Activated CD4-positive, alpha-beta T cell treated with anti-CD3 and anti-CD28 coated beads, Interleukin-2, amount 50 U/mL, for 1 hour (primary cell): Measurements from ENCODE around the gene GPC6.

Experiments
- DNase-seq: peaks from one replicate; pipeline ENCODE4 v3.0.0-alpha.2; 2020

Gene GPC6

DNA sequence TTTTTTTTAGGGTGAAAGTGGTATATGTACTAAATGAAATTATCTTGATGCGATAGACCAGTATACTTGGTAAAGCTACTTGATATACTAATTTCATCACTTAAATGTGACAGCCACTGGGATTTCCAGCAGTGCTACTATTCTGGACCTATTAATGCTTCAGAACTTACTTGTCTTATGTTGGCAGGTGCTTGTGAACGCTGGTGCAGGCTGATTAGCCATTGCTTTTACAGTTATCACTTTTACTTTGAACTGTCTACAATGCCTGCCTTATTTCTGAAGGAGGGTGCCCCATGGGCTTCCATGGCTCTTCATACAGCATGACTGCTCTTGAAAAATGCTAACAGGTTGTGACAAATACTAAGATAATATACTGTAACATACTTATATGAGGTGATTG is 294.7 kb downstream of the GPC6 start:
- DNase-seq: no peak

DNA sequence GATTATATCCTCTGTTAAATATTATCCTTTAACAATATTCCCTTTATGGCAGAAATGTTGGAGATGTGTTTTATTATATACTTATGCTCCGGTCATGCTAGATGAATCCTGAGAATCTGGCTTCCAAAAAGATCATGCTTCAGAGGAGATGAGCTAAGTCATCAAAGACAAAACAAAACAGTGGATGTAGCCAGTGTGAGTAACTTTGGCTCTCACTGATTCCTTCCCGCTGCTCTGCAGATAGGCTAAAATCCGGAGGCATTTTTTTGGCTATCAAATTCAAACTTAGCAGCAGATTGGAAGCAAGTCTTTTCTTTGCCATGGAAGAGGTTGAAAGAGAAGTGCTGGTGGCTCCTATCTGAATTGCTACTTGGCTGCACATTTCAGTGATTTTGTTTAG is 295.9 kb downstream of the GPC6 start:
- DNase-seq: no peak

- no peak for DNase-seq
Measured at GRCh38 chr13:93525087-93525486, 298.5 kb downstream of the GPC6 start.

GRCh38 chr13:93527748-93528297 is 301.2 kb downstream of the GPC6 start:
- DNase-seq: no peak

- DNase-seq: no peak
Measured at GRCh38 chr13:93529961-93530360, 303.4 kb downstream of the GPC6 start.

GRCh38 chr13:93534181-93534700 is 307.6 kb downstream of the GPC6 start:
- DNase-seq: no peak

DNA sequence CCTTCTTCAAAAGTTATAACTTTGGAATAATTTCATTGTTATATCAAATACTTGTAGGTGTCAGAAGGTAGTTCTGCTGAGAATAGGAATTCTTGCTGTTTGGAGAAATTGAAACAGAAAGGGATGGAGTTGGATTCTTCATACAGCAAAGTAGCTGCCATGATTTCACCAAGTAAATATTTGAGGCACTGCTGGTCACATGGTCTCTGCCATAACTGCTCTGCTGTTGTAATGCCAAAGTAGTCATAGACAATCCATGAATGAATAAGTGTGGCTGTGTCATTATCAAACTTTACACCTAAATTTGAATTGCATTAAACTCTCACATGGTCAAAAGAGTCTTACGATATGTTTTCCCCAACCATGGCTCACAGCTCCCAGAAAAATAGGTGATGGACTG is 308.6 kb downstream of the GPC6 start:
- no peak for DNase-seq

DNA sequence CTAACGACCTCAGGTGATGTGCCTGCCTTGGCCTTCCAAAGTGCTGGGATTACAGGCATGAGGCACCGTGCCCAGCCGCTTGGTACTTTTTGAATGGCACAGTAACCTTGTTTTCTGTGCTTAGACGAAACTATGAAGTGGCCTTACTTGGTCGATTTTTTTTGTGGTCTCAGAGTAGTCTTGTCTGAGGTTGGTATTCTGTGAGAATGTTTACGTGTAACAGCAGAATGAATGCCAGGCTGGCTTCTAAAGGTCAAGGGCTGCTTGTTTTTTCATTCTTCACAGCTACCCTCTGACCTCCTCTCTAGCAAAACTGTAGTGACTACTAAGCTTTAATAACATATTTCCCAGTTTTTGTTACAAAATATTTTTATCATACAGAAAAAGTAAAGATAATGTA is 313.3 kb downstream of the GPC6 start:
- DNase-seq: no peak

- DNase-seq: no peak
Measured at GRCh38 chr13:93547886-93548285, 321.3 kb downstream of the GPC6 start.

GRCh38 chr13:93549326-93550005 is 322.9 kb downstream of the GPC6 start:
- no peak for DNase-seq

DNA sequence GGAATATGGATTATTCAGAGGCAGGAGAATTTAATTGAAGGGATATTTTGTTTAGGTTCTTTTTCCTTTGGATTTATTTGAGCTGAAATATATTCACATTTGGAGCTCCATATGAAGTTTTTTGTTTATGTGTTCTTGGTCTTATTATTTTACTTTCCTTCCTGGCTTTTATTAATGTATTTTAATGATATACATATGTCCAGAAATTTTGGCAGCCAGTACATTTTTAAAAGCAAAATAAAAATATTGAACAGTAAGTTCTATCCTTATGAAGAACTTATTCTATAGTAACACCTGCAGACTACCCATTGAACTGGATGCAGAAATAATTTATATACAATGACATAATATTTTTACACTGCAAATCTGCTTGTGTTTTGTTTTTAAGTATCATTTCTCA is 323.6 kb downstream of the GPC6 start:
- DNase-seq: no peak

- no peak for DNase-seq
Measured at GRCh38 chr13:93552596-93552995, 326.0 kb downstream of the GPC6 start.

- DNase-seq: no peak
Measured at GRCh38 chr13:93554514-93554913, 327.9 kb downstream of the GPC6 start.

DNA sequence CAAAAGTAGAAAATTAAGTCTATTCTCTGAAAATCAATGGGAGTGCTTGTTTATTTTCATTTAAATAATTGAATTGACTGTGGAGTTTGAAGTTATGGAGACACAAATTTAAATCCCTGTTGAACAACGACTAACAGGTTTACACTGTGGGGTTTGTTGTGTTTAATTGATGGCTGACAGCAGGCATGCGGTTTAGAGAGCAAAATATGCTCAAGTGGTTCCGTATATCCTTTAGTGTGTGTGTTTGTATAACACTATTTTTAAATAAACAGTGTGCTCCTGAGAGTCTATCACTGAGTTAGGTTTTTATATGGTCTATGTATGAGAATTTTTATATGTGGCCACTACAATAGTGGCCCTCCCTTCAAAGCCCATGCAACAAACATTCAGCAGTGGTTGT is 332.0 kb downstream of the GPC6 start:
- no peak for DNase-seq

DNA sequence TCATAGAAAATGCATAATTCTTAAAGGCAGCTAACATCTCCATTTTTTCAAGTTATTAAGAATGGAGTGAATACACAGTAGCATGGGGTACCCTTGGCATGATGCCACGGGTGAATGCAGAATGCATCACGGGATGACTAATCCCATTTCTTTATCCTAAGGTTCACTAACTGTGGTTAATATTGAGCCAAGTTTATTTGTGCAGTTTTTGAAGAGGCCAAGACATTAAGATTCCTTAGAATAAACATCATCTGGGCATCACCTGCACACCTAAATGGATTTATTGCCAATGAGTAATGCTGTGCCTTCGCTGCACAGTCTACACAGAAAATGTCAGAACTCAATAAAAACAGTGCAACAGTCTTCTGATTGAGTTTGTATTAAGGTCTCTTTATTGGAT is 333.1 kb downstream of the GPC6 start:
- no peak for DNase-seq

DNA sequence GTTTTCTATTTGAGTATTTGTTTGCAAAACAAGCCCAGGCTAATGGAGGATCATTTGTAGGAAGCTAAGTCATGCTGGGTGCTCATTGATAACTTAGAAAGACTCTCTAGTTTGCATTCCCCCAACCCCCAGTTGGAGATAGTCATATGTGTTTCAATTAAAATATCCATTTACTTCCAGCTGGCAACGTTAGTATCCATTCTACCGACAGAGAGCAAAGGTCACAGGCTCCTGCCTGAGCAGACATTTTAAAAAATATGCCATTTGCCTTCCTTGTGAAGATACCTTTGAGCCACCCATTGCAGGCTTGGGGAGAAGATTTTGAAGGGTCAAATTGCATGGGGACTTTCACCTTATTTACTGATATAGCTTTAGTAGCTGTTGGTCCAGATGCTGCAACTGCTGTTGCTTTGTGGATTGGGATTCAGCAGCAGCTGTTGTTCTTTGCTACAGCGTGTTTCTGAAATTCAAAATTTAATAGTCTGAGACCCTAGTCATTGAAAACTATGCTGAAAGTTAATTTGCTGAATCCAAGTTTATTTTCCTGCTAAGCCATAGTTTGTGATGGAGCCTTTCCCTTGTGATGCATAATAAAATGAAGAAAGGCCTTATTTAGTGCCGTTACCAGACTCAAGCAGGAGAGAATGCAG is 335.1 kb downstream of the GPC6 start:
- no peak for DNase-seq

DNA sequence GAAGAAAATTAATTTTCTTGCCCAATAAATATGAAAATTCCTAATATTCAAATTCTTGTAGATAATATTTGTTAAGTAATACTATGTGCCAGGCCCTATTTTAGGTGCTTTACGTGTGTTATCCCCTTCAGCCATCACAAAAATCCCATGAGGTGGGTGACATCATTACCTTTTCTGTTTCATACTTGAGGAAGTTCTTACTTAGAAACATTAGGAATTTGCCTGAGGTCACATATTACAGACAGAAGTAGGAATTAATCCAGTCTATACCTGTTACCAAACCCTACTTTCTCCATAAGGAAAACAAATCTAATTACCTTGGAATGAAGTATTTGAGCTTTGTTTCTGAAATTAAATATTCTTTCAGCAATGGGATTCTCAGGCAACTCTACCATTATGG is 336.1 kb downstream of the GPC6 start:
- DNase-seq: no peak

- DNase-seq: no peak
Measured at GRCh38 chr13:93577105-93577504, 350.5 kb downstream of the GPC6 start.

DNA sequence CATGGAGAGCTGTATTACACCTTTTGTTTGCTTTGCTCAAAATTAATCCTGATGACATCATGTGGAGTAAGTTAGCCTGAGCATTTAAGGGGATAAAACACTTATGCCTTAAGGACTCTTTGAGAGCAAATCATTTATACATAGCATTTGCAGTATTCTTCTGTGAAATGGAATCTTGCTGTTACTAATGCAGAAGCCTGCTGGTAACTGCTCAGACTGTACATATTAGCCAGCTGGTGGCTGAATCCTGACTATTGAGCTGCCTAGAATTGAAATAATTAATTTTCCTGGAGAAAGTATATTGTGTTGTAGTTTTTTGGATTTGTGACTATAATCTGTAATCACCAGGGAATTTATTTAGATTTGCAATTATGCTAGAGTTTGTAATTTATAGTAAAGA is 363.2 kb downstream of the GPC6 start:
- no peak for DNase-seq

DNA sequence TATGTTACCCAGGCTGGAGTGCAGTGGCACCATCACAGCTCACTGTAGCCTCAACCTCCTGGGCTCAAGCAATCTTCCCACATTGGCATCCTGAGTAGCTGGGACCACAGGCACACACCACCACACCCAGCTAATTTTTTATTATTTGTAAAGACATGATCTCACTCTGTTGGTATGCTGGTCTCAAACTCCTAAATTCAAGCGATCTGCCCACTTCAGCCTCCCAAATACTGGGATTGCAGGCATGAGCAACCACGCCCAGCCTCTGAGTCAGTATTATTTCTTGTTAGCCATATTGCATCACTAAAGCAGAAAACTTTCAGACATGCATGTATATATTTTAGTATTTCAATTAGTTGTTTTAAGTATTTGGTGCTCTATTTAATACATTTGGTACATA is 376.4 kb downstream of the GPC6 start:
- no peak for DNase-seq

- no peak for DNase-seq
Measured at GRCh38 chr13:93614776-93615175, 388.2 kb downstream of the GPC6 start.

GRCh38 chr13:93620181-93620765 is 393.7 kb downstream of the GPC6 start:
- no peak for DNase-seq

GRCh38 chr13:93621051-93621450 is 394.4 kb downstream of the GPC6 start:
- no peak for DNase-seq

DNA sequence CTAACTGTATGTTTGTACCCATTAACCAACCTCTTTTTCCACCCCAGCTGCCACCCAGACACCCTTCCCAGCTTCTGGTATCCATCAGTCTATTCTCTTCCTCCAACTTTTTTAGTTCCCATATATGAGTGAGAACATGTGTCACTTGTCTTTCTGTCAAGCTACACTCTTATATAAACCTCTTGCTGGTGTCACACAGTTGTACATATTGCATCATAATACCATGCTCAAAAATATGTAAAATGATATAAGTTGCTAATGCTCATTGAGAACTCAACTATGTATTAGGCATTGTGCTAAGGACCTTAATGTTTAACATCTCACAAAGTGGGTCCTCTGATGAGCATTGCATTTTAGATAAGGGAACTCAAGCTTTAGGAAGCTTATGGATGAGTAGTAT is 395.4 kb downstream of the GPC6 start:
- no peak for DNase-seq
